Activated CD8-positive, alpha-beta T cell treated with anti-CD3 and anti-CD28 coated beads for 36 hours (primary cell): Measurements from ENCODE around the gene MRPL34. TPM values are rescaled to one million over a fixed set of nuclear protein-coding genes. Genes with fewer than 3 reads are reported as not detected.

Experiments
- ATAC-seq: fragments of 200-7000 bp; cut with Tn5 transposase; one replicate; pipeline ENCODE4 v1.10.0; 2021; ENCODE audit warnings: mild to moderate bottlenecking, moderate library complexity
- CTCF ChIA-PET: fragments of 350-600 bp; sonication (Branson Sonifier 250); formaldehyde crosslinking; loops from one replicate; lab custom pipeline; 2021; ENCODE audit warnings: antibody characterized with exemption; lab: Charles Lee
- POLR2A ChIA-PET: fragments of 350-600 bp; sonication (Branson Sonifier 250); formaldehyde crosslinking; loops from one replicate; lab custom pipeline; 2021; ENCODE audit warnings: antibody characterized with exemption; lab: Charles Lee
- DNase-seq: peaks from one replicate; pipeline ENCODE4 v3.0.0-alpha.2; 2020
- H3K27ac Mint-ChIP-seq: one replicate; pipeline ENCODE4 v1.8.0; 2021; ENCODE audit warnings: mild to moderate bottlenecking, mixed read lengths
- H3K27me3 Mint-ChIP-seq: one replicate; pipeline ENCODE4 v1.8.0; 2021; ENCODE audit warnings: mixed read lengths
- H3K36me3 Mint-ChIP-seq: one replicate; pipeline ENCODE4 v1.8.0; 2021; ENCODE audit warnings: low read depth, mixed read lengths
- H3K4me1 Mint-ChIP-seq: one replicate; pipeline ENCODE4 v1.8.0; 2021; ENCODE audit warnings: low read depth, mixed read lengths
- H3K4me3 Mint-ChIP-seq: one replicate; pipeline ENCODE4 v1.8.0; 2021; ENCODE audit warnings: mild to moderate bottlenecking, moderate library complexity, mixed read lengths
- H3K9me3 Mint-ChIP-seq: one replicate; pipeline ENCODE4 v1.8.0; 2021; ENCODE audit warnings: mixed read lengths
- intact Hi-C: fragments of 100-400 bp; cut with micrococcal nuclease; formaldehyde crosslinking; loops from one replicate; pipeline ENCODE4 v1.10.0; 2022
- total RNA-seq, 2 experiments: library from RNA; stranded (reverse); gene quantifications; one replicate each; pipeline ENCODE4 v1.2.3, GENCODE V29; 2021
- TF ChIP-seq, protein P1 (sequence below): fragments of 200-600 bp; IDR thresholded peaks from one replicate; pipeline ENCODE4 v1.8.0; 2022; ENCODE audit warnings: antibody characterized with exemption, mild to moderate bottlenecking

MRPL34 gene
- total RNA-seq, 2 experiments from 2014 or later = 101 to 107 TPM

GRCh38 chr19:17283504-17283996 lies 22.1 kb upstream of the MRPL34 start:
- ATAC-seq (no peak), DNase-seq (no peak)
- no peaks in the 10 kb centered on the region for H3K27me3 Mint-ChIP-seq
- no peaks in the 10 kb centered on the region for H3K9me3 Mint-ChIP-seq
- POLR2A ChIA-PET = interaction anchor here (4.9 to 5.6 kb wide), 2 partner anchors 9 to 18 kb away, joined by 36 to 41 read pairs; partner anchors contain the start of genes BABAM1 and USHBP1
- intact Hi-C loops = no loop called here
- CTCF ChIA-PET = interaction anchor here (0.7 to 4.2 kb wide), 13 partner anchors 9 to 103 kb away, joined by 3 to 46 read pairs (median 6); partner anchors contain the start of genes ABHD8, BABAM1, MRPL34 and USE1
- no peak overlapping the region for H3K27ac Mint-ChIP-seq
- peak overlapping the region; percentile 86 for H3K4me3 Mint-ChIP-seq
- H3K36me3 Mint-ChIP-seq = peaks cover 26% of the 10 kb centered on the region
- peaks cover 6% of the 10 kb centered on the region for H3K4me1 Mint-ChIP-seq
- TF ChIP-seq, protein P1, sequence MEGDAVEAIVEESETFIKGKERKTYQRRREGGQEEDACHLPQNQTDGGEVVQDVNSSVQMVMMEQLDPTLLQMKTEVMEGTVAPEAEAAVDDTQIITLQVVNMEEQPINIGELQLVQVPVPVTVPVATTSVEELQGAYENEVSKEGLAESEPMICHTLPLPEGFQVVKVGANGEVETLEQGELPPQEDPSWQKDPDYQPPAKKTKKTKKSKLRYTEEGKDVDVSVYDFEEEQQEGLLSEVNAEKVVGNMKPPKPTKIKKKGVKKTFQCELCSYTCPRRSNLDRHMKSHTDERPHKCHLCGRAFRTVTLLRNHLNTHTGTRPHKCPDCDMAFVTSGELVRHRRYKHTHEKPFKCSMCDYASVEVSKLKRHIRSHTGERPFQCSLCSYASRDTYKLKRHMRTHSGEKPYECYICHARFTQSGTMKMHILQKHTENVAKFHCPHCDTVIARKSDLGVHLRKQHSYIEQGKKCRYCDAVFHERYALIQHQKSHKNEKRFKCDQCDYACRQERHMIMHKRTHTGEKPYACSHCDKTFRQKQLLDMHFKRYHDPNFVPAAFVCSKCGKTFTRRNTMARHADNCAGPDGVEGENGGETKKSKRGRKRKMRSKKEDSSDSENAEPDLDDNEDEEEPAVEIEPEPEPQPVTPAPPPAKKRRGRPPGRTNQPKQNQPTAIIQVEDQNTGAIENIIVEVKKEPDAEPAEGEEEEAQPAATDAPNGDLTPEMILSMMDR = no peak

DNA sequence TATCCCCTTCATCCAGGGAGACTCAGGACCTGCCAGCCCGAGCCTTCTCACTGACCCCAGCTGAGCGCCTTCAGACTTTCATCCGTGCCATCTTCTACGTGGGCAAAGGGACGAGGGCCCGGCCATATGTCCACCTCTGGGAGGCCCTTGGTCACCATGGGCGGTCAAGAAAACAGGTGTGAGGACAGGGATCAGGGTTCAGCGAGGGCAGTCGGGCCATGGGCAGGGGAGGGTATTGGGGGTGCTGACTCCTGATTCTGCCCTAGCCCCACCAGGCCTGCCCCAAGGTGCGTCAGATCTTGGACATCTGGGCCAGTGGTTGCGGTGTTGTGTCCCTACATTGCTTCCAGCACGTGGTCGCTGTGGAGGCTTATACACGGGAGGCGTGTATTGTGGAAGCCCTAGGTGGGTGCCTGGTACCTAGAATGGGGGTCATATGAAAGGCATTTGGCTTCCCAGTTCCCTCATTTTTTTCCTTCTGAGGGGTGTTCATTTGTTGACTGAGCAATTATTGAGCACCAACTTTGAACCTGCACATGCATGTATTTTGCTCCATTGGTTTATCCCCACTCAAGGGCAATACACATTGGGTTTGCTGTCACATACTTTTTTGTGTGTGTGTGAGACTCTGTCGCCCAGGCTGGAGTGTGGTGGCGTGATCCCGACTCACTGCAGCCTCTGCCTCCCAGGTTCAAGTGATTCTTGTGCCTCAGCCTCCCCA lies 20.1 kb upstream of the MRPL34 start:
- intact Hi-C loops = no loop called here
- Mint-ChIP-seq H3K27me3 (no peaks in the 10 kb centered on the region), H3K36me3 (peaks cover 24% of the 10 kb centered on the region), H3K4me1 (peaks cover 6% of the 10 kb centered on the region), H3K4me3 (no peak overlapping the region), H3K27ac (no peak overlapping the region), H3K9me3 (no peaks in the 10 kb centered on the region)
- POLR2A ChIA-PET = no interaction called here
- no peak for DNase-seq
- CTCF ChIA-PET = interaction anchor here (1.3 kb wide), 1 partner anchor 25 kb away, joined by 8 read pairs; no protein-coding TSS in a partner anchor
- ATAC-seq = no peak
- TF ChIP-seq, protein P1 = no peak

GRCh38 chr19:17286263-17286662 lies 19.4 kb upstream of the MRPL34 start:
- Mint-ChIP-seq H3K9me3 (no peaks in the 10 kb centered on the region), H3K4me1 (peaks cover 3% of the 10 kb centered on the region), H3K36me3 (peaks cover 24% of the 10 kb centered on the region), H3K27ac (no peak overlapping the region), H3K4me3 (no peak overlapping the region), H3K27me3 (no peaks in the 10 kb centered on the region)
- POLR2A ChIA-PET = no interaction called here
- intact Hi-C loops = no loop called here
- TF ChIP-seq, protein P1 = no peak
- CTCF ChIA-PET = interaction anchor here (1.3 kb wide), 1 partner anchor 26 kb away, joined by 8 read pairs; no protein-coding TSS in a partner anchor
- ATAC-seq (no peak), DNase-seq (no peak)

DNA sequence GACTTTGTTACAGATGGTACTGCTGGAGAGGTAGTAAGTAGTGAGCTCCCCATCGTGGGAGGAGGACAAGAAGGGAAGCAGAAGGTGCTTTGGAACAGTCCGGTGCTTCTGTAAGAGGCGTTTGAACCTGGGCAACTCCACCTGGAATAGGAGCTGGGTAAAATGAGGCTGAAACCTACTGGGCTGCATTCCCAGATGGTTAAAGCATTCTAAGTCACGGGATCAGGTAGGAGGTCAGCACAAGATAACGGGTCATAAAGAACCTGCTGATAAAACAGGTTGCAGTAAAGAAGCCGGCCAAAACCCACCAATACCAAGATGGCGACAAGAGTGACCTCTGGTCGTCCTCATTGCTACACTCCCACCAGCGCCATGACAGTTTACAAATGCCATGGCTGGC lies 18.9 kb upstream of the MRPL34 start:
- no peaks in the 10 kb centered on the region for H3K9me3 Mint-ChIP-seq
- ChIA-PET CTCF (interaction anchor here (1.3 kb wide), 1 partner anchor 26 kb away, joined by 8 read pairs; no protein-coding TSS in a partner anchor), POLR2A (no interaction called here)
- DNase-seq = no peak
- H3K27ac Mint-ChIP-seq = no peak overlapping the region
- TF ChIP-seq, protein P1 = no peak
- intact Hi-C loops = no loop called here
- peaks cover 24% of the 10 kb centered on the region for H3K36me3 Mint-ChIP-seq
- peaks cover under 1% of the 10 kb centered on the region for H3K4me1 Mint-ChIP-seq
- no peaks in the 10 kb centered on the region for H3K27me3 Mint-ChIP-seq
- no peak overlapping the region for H3K4me3 Mint-ChIP-seq
- ATAC-seq = no peak

- peaks cover 3% of the 10 kb centered on the region for H3K4me1 Mint-ChIP-seq
- H3K36me3 Mint-ChIP-seq = peaks cover 12% of the 10 kb centered on the region
- intact Hi-C loops = no loop called here
- ChIA-PET POLR2A (interaction anchor here (1.7 kb wide), 1 partner anchor 23 kb away, joined by 4 read pairs; no protein-coding TSS in a partner anchor), CTCF (interaction anchor here (1.6 to 1.7 kb wide), 2 partner anchors 22 to 34 kb away, joined by 3 to 5 read pairs; partner anchors contain the start of gene BABAM1)
- no peaks in the 10 kb centered on the region for H3K27me3 Mint-ChIP-seq
- ATAC-seq (peak; percentile 25), DNase-seq (peak; percentile 79)
- no peaks in the 10 kb centered on the region for H3K9me3 Mint-ChIP-seq
- H3K27ac Mint-ChIP-seq = no peak overlapping the region
- H3K4me3 Mint-ChIP-seq = no peak overlapping the region
- TF ChIP-seq, protein P1 = no peak
These were observed 16.2 kb upstream of the MRPL34 start for GRCh38 chr19:17289489-17289888.
